NOMO-1 treated with DMSO at 0.1 percent for 48 hours (cell line): Measurements from ENCODE around the gene NEO1.

ENCODE experiments used
- DNase-seq: peaks from one replicate; lab custom pipeline; 2025; ENCODE audit not compliant: unreplicated experiment; lab: John Stamatoyannopoulos, UW

Gene NEO1

GRCh38 chr15:73247331-73247730 lies 195.1 kb downstream of the NEO1 start:
- DNase-seq, result no peak

- DNase-seq, result no peak
Observed at GRCh38 chr15:73249499-73249898, 197.2 kb downstream of the NEO1 start.

DNA sequence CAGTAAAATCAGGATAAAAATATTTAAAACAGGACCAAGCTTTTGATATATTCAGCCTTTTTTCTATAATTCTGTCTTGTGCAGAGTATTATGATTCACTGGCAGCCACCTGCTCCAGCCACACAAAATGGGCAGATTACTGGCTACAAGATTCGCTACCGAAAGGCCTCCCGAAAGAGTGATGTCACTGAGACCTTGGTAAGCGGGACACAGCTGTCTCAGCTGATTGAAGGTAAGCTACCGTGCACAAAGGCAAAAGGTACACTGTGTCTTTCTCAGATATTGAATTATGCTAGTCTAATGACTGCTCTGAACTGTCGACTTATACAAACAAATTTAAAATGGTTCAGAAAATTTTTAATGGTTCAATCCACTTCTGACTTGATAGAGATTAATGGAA lies 202.3 kb downstream of the NEO1 start:
- no peak for DNase-seq

DNA sequence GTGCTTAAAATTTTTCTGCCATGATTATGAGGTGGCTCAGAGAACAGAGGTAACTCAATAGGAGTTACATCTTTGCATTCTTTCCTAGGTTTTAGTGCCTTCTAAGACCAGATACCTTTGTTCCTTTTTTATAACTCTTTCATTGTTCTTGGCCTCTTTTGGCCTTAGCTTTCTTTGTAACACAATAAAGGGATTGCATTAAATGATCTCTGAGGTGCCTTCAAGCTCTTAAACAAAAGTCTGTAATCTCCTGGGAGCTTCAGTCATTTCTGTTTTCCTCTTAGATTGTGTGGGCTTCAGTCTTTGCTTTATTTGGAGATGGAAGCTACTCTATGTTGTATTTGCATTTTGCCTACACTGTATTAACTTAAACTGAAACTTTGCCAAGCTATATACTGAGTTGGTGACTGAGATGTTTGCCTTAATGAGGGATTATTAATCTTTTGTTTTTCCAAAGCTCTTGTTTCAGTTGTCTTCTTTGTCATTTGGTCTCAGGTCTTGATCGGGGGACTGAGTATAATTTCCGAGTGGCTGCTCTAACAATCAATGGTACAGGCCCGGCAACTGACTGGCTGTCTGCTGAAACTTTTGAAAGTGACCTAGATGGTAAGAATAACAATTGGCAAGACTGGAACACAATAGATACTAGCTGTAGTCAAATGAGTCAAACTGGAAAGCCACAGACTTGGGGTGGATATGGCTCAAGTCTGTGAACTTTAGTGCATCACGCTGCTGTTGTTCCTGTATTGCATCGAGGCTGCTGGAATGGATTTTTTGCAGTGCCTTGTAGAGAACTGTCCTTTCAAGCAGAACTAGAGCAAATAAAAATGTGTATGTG lies 206.2 kb downstream of the NEO1 start:
- no peak for DNase-seq

DNA sequence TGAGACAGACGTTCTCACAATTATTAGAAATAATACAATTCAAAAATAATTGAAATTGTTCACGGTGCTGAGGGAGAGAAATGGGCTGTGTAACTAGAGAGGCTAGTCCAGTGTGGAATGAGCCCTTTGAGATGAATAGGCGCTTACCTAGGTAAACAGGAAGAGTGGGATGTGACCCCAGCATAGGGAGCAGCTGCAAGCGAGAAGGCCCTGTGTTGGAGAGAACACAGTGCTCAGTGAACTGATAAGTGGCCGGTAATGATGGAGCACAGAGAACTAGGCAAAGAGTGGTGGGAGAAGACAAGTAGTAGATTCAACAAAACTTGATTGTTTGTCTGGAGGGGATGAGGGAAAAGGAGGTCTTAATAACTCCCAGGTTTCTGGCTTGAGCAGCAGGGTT lies 212.6 kb downstream of the NEO1 start:
- DNase-seq, result no peak

GRCh38 chr15:73265536-73266153 lies 213.4 kb downstream of the NEO1 start:
- peak; percentile 28 for DNase-seq

DNA sequence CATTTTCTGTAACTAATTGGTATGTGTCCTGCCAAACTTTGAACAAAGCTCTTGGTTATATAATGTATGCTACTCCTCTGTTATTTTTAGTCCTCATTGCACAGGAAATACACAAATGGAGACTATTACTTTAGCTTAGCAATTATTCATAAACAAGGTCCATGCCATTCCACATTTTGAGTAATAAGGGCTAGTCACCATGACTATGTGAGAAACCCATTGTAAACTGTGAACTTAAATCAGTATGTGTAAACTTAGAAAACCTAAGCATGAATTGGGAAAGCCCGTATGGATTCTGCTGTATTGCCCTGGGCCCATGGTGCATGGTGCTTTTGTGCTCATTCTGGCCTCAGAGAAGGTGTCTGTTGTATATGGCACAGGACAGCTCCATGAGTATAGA lies 216.2 kb downstream of the NEO1 start:
- DNase-seq, result no peak

DNA sequence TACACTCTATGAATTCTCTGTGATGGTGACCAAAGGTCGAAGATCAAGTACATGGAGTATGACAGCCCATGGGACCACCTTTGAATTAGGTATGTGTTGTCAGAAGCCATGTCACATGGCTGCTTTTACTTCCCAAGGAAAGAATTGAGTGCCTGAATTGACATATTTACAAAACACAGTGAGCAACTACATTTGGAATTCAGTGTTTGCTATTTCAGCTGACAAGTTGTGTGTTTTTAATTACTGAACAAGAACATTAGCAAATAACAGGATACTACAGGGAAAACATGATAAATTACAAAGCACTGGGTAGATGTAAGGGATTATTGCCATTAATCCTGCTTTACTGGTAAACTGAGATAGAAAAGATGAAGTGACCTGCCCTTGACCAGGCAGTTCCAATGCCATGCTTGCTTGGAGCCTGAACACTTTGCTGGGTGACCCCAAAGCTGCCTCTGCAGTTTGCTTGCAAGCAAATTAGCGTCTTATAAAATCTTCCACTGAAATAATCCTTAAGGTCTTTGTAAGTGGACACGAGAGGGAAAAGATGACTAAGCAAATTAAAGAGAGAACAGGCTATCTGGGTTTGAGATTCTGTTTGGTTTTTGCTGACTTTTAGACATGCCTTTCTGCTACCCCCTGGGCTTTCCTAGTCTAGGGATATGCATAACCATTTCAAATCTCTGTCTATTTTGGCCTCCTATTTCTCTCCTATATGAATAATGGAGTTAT lies 218.3 kb downstream of the NEO1 start:
- DNase-seq, result no peak

DNA sequence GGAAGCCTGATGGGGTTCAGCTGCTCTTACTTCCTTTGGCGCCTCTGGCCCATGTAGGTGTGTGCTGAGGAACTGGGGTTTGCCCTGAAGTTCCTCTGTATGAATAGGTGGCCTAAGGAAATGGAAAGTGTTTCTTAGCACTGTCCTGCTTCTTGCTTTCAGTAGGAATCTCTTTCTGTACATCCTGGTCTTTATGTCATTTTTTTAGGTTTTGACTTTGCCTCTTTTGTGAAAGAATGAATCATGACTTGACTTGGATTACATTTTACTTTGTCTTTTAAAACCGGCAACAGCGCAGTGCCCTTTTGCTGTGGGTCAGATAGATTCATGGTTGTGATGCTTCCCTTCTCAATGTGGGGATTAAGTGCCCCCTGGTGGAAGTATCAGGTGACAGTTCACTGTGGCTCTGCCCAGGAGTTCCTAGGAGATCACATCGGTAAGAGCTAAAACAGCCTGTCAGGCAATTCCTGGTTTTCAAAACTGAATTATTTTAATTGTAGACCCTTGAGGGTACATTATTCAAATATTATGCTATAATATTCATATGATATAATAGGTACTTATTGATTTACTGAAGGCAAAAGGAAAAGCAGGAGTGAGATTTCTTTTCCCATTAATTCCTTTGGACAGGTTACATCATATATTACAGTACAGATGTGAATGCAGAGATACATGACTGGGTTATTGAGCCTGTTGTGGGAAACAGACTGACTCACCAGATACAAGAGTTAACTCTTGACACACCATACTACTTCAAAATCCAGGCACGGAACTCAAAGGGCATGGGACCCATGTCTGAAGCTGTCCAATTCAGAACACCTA lies 221.1 kb downstream of the NEO1 start:
- DNase-seq, result peak; percentile 52

DNA sequence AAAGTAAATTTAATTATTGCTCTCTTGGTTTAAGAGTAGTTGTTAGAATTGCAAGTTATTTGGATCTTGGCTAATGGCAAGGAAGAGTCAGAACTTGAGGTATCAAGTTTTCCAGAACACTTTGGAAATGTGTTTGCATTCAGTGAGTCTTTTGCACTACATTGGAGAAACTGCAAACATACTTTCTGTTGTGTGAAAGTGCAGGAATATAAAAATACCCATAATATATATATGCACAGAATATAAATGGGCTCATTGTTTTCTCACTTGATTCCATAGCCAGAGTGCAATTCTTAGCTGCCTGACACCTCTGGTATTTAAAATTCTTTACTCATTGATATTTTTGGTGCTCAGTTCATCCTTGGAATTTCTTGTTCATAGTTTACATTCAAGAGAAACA lies 223.6 kb downstream of the NEO1 start:
- no peak for DNase-seq

GRCh38 chr15:73282567-73283365 lies 230.5 kb downstream of the NEO1 start:
- peak; percentile 11 for DNase-seq

DNA sequence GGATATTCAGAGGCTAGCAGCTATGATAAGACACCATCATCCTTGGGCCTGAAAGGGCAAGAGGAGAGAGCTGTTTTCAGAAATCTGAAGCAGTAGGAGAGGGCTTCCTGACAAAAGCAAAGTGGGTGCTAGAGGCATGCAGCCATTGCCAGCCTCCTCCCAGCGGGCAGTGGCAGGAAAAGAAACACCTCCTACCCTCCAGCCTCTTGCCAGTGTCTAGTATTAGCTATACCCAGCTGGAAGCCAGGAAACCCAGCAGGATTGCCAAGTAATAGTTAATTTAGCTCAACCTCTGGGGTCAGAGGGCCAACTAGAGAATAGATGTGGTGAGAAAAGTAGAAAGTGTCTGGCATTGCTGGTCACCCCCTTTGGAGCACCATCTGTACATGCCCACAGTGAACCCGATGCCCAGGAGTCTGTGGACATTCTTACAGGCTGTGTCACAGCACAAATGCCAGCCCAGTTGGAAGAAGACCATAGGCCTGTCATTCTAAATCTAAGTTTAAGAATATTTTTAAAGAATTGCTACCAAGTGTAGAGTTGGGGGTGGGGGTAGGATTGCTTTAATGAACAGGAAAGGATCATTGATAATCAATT lies 231.2 kb downstream of the NEO1 start:
- DNase-seq, result no peak

- peak; percentile 67 for DNase-seq
Observed at GRCh38 chr15:73284090-73284716, 231.9 kb downstream of the NEO1 start.

- DNase-seq, result no peak
Observed at GRCh38 chr15:73286311-73286710, 234.0 kb downstream of the NEO1 start.

- peak; percentile 98 for DNase-seq
Observed at GRCh38 chr15:73287019-73287418, 234.8 kb downstream of the NEO1 start.

DNA sequence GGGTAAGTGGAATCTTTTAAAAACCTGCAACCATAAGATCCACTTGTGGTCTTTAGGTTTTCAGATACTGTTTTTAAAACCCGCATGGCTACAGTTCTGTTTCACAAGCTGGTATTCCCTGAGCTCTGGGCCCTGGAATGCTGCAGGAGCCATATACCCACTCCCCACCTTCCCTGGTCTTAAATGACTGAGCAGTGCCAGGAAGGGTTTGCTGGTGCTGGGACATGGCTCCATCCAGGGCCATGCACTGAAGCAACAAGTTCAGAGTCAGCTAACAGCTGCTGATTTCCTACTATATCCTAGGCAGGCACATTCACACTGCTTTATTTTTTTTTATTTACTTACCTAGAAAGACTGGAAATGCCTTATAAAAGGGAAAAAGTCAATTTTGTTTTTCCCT lies 239.2 kb downstream of the NEO1 start:
- no peak for DNase-seq

DNA sequence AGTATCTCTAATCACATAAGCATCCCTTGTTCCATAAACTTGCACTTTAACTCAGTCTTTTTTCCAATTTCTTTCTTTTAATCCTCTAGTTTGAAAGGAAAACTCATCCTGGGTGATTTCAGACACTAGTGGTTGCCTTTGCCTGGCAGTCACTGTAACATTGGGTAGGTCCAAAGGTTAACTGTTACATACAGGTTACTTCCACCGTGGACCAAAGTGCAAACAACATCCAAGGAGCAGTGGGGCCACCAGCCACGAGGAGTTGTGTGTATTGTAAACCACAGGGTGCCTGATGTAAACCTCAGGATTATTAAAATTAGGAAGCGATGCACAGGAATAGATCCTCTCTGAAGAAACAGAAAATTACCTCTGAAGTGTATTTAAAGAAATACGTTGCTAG lies 241.5 kb downstream of the NEO1 start:
- DNase-seq, result peak; percentile 80

GRCh38 chr15:73295630-73296286 lies 243.5 kb downstream of the NEO1 start:
- DNase-seq, result peak; percentile 90
